Subcutaneous abdominal adipose tissue (tissue), 5 donors: ENCODE data around the gene C10orf90.

Experiments
- H3K27ac ChIP-seq: one replicate; pipeline ENCODE4 v1.7.0; 2013; ENCODE audit warnings: low read depth, mild to moderate bottlenecking, inconsistent platforms, low read length, moderate library complexity
- H3K27me3 ChIP-seq, 5 donors: one replicate each; pipeline ENCODE4 v1.7.0; 2013; ENCODE audit warnings: low read length in 5 of 5, inconsistent platforms in 1 of 5; ENCODE audit not compliant: control insufficient read depth in 5 of 5, insufficient read depth in 4 of 5
- H3K36me3 ChIP-seq, 5 donors: one replicate each; pipeline ENCODE4 v1.7.0; 2013; ENCODE audit warnings: low read length in 5 of 5; ENCODE audit not compliant: control insufficient read depth in 5 of 5, insufficient read depth in 5 of 5
- H3K4me1 ChIP-seq, 5 donors: one replicate each; pipeline ENCODE4 v1.7.0; 2013; ENCODE audit warnings: low read length in 5 of 5, mild to moderate bottlenecking in 3 of 5, moderate library complexity in 1 of 5; ENCODE audit not compliant: control insufficient read depth in 5 of 5, insufficient read depth in 5 of 5
- H3K4me3 ChIP-seq, 5 donors: one replicate each; pipeline ENCODE4 v1.7.0; 2013; ENCODE audit warnings: low read length in 5 of 5, low read depth in 1 of 5
- H3K9ac ChIP-seq, 5 donors: one replicate each; pipeline ENCODE4 v1.7.0; 2013; ENCODE audit warnings: low read length in 5 of 5, mild to moderate bottlenecking in 4 of 5, moderate library complexity in 3 of 5
- H3K9me3 ChIP-seq, 5 donors: one replicate each; pipeline ENCODE4 v1.7.0; 2013; ENCODE audit warnings: low read length in 5 of 5; ENCODE audit not compliant: control insufficient read depth in 5 of 5
- donor health status: healthy.
- donor health status: healthy.
- donor health status: healthy.
- donor health status: healthy.
- donor health status: healthy.

C10orf90 gene

DNA sequence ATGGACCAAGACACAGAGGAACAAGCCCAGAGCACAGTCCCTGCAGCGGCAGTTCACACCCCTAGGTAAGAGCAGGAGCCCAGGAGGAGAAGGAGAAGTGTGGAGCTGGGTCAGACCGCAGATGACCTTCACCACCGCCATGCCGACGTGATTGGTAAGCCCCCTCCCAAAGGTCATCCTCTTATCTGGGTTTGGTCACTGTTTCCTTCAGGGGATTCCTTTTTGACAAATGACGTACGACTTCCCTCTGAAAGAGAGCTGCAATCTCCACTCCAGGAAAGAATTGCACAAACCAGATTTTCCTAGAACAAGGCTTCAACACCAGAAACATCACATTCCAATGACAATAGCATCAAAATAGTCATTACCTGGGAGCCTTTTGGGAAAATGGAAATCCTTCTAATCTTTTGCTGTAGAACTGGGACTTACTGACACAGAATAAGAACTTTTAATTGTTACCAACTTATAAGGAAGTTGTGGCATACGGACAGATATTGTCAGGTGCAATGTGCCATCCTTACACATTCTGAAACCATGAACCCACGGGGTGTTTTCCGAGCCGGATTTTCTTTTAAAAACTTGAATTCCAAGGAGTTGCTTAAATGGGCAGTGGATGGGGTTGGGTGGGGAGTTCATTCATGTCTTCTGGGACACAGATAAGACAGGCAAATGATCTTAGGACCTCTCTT is 261.4 kb downstream of the C10orf90 start:
- Histone ChIP-seq H3K4me3 (no peak overlapping the region), H3K9me3 (no peaks in the 10 kb centered on the region), H3K4me1 (peaks cover 0 to 14% (median 7%) of the 10 kb centered on the region in 5 donors), H3K9ac (no peak overlapping the region), H3K36me3 (no peaks in the 10 kb centered on the region), H3K27ac (no peak overlapping the region), H3K27me3 (no peaks in the 10 kb centered on the region)

DNA sequence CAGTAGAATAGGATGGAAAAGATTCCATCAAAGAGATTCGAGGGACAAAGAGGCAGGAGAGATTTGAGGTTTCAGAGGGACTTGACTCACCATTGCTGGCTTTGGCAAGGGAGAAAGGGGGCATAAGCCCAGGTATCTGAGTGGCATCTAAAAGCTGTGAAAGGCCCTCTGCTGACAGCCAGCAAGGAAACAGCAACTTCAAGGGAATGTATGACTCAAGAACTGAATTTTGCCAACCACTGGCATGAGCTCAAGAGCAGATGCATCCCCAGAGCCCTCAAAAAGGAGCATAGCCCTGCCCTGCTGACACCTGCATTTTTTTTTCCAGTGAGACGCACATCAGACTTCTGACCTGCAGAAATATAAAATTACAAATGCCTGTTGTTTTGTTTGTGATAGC is 262.7 kb downstream of the C10orf90 start:
- Histone ChIP-seq H3K4me1 (peaks cover 0 to 10% (median 4%) of the 10 kb centered on the region in 5 donors), H3K27ac (no peak overlapping the region), H3K9me3 (no peaks in the 10 kb centered on the region), H3K36me3 (no peaks in the 10 kb centered on the region), H3K4me3 (no peak overlapping the region), H3K27me3 (no peaks in the 10 kb centered on the region), H3K9ac (no peak overlapping the region)

DNA sequence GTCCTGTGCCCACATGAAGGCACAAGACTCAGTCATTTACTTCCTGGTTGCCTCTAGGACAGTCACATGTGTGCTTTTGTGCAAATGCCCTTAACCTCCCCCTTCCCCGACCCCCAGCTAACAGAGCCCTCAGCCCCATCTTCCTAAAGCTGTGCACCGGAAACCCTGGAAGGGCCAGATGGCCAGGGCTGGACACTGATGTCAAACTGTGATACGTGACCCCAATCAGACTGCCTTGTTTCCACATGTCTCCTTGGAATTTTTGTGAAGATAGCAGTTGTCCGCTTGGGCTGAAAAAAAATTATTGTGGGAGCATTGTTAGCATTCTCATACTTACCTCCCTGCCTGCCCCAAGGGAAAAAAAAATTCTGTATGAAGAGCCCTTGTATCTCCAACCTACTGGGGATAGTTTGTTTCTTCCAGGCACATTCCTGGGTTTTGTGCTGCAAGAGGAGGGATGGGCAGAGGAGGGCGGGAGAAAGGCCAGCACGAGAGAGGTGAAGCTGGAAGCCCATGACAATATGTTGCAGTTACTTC is 265.2 kb downstream of the C10orf90 start:
- Histone ChIP-seq H3K4me1 (peaks cover 0 to 6% (median 0%) of the 10 kb centered on the region in 5 donors), H3K36me3 (no peaks in the 10 kb centered on the region), H3K27me3 (no peaks in the 10 kb centered on the region), H3K27ac (no peak overlapping the region), H3K9me3 (no peaks in the 10 kb centered on the region), H3K9ac (no peak overlapping the region), H3K4me3 (no peak overlapping the region)

DNA sequence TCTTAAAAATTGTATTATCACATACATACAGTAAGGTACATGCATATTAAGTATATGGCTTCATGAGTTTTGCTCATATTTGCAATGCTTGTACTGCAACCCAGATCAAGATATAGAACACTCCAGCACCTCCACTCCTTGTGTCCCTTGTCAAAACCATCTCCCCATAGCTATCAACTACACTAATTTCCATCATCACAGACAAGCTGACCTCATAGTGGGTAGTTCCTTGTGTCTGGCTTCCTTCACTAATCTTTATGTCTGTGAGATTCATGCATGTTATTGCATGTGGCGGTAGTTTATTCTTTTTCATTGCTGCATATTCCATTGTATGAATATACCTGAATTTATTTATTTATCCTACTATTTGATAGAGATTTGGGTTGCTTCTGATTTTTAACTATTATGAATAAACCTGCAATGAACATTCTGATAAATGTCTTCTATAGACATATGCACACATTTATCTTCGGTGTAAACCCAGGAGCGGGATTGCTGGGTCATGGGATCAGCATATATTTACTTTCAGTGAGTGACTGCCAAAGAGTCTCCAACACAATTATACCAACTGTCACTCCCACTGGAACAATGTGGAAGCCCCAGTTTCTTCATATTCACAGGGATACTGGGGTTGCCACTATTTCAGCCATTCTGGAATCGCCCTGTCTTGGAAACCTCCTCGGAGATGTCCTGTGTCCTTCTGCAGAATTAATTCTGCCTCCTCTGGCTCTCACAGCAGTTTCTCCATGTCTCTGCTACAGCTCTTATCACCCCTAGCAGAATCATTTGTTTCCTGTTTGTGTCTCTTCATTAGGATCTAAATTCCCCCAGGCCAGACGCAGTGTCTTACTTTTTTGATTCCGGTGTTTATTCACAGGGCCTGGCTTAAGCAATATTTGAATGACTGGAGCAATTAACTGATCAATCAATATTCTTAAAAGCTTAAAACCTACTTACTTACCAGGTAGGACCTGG is 267.5 kb downstream of the C10orf90 start:
- no peak overlapping the region for H3K9ac ChIP-seq
- no peak overlapping the region for H3K4me3 ChIP-seq
- H3K27me3 ChIP-seq = no peaks in the 10 kb centered on the region
- no peaks in the 10 kb centered on the region for H3K9me3 ChIP-seq
- H3K4me1 ChIP-seq = peaks cover 0 to 10% (median 5%) of the 10 kb centered on the region in 5 donors
- no peaks in the 10 kb centered on the region for H3K36me3 ChIP-seq
- H3K27ac ChIP-seq = no peak overlapping the region

DNA sequence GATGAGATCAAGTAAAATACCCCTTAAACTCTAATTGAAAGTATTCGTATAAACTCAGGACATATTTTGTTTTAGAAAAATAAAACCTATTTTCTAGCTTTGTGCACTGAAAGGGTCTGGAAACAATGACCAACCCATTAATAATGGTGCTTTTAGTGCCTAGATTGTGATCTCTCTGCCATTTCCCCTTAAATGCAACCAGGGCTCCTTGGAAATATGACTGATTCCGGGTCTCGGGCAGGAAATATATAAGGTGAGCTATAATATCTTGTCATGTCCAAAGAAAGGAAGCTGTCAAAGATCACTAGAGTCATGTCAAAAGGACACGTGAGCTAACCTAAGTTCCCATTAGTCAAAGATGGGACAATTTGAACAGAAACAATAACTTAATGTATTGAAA is 269.9 kb downstream of the C10orf90 start:
- Histone ChIP-seq H3K27ac (no peak overlapping the region), H3K27me3 (no peaks in the 10 kb centered on the region), H3K9me3 (no peaks in the 10 kb centered on the region), H3K36me3 (no peaks in the 10 kb centered on the region), H3K9ac (no peak overlapping the region), H3K4me3 (no peak overlapping the region), H3K4me1 (peaks cover 0 to 13% (median 8%) of the 10 kb centered on the region in 5 donors)

DNA sequence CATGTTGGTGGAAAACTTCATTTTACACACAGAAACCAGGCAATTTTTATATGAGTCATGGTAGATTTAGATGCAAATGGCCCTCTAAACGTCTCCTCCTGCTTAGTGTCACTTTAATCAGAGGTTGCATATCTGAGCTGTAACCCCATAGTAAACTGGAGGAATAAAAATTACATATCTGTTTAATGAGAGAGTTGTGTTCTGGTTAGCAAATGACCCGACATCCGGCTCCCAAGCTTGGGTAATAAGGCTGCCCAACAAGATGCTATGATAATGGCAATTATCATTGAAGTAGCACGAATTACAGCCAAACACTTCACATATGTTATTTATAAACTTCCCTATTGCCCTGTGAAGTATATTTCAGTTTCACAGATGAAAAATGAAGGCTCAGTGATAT is 271.6 kb downstream of the C10orf90 start:
- H3K4me3 ChIP-seq = no peak overlapping the region
- no peaks in the 10 kb centered on the region for H3K27me3 ChIP-seq
- no peak overlapping the region for H3K27ac ChIP-seq
- H3K4me1 ChIP-seq = peaks cover 0 to 16% (median 8%) of the 10 kb centered on the region in 5 donors
- H3K9ac ChIP-seq = no peak overlapping the region
- no peaks in the 10 kb centered on the region for H3K9me3 ChIP-seq
- no peaks in the 10 kb centered on the region for H3K36me3 ChIP-seq

DNA sequence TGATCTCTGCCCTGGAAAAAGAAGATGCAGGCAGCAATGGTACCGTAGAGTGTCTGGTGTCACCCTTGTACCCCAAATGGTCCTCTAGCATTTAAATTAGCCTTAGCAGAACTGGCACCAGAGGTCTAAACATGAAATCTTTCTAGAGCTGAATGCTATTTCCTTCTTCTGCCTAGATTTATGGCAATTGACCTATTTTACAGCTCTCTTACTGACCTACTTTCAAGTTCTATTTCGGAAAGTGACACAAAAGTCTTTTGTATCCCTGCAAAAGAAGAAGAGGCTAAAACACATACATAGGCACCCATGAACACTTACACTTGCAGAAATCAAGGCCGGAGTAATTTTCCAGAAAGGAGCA is 272.1 kb downstream of the C10orf90 start:
- Histone ChIP-seq H3K4me3 (no peak overlapping the region), H3K36me3 (no peaks in the 10 kb centered on the region), H3K9me3 (no peaks in the 10 kb centered on the region)

DNA sequence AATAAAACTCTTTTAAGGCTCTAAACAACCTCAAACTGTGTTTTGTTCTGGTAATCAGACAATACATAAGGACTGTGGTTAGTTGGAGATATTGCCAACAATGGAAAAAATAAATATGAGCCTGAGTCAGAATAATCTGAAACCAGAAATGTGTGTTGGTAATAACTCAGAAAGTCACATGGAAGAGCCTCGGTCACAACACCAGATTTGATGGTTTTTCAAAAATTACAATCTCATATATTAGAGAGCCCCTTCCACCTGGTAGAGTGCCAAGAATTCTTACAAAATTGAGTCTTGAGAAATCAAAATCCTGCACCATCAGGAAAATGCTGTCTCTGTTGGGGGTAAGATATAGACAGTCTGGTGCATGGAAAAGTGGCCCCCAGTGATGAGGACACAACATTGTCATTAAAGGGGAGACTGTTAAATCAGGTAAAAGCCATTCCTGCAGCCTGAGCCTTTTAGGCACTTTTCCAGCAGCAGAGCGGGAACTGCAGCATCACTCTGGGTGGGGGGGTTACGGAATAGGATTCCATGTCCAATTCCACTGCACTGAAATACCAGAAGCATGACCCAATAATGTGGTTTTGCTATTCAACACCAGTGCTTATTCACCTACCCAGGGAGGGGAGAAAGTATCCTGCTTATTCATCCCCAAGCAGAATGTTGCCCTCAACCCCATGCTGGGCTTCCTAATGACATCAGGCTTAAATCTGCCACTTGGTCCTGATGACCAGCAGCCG is 272.7 kb downstream of the C10orf90 start:
- Histone ChIP-seq H3K27me3 (no peaks in the 10 kb centered on the region), H3K36me3 (no peaks in the 10 kb centered on the region), H3K27ac (no peak overlapping the region), H3K4me1 (peaks cover 0 to 16% (median 8%) of the 10 kb centered on the region in 5 donors), H3K9ac (no peak overlapping the region), H3K4me3 (no peak overlapping the region), H3K9me3 (no peaks in the 10 kb centered on the region)

More for the DNA sequence above, 272.1 kb downstream of the C10orf90 start:
- no peak overlapping the region for H3K27ac ChIP-seq
- no peaks in the 10 kb centered on the region for H3K27me3 ChIP-seq
- H3K4me1 ChIP-seq = peaks cover 0 to 16% (median 8%) of the 10 kb centered on the region in 5 donors
- H3K9ac ChIP-seq = no peak overlapping the region

DNA sequence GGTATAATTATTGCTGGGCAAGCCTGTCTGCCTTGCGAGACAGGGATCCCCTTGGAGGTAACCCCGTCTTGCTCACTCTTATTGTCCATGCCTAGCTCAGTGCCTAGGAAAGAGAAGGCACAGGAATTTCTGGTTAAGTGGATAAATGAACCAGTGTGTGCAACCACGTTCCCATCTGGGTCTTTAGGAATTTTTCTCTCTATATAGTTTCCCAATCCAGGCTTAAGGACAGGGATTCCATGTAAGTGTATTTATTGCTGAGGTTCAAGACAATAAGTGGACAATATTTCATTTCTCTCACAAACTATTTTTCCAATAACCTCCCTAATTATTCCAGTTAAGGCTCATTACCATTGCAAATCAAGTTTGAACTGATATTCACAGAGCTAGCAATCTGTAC is 273.3 kb downstream of the C10orf90 start:
- H3K9ac ChIP-seq = no peak overlapping the region

More for the DNA sequence above, 273.3 kb downstream of the C10orf90 start:
- Histone ChIP-seq H3K36me3 (no peaks in the 10 kb centered on the region), H3K27ac (no peak overlapping the region), H3K9me3 (no peaks in the 10 kb centered on the region), H3K4me3 (no peak overlapping the region), H3K27me3 (no peaks in the 10 kb centered on the region), H3K4me1 (peaks cover 0 to 16% (median 9%) of the 10 kb centered on the region in 5 donors)
